H9 (cell line): ENCODE measurements around the gene OR10H4. TPM values are rescaled to one million over a fixed set of nuclear protein-coding genes. Genes with fewer than 3 reads are reported as not detected.

Source experiments
- DNase-seq: peaks from one replicate; pipeline ENCODE4 v3.0.0-alpha.2; 2017
- H2AFZ ChIP-seq: one replicate; pipeline ENCODE4 v1.6.1; 2013; ENCODE audit warnings: mild to moderate bottlenecking, low read length, control low read depth, moderate library complexity
- H2AK5ac ChIP-seq: 2 replicates; pipeline ENCODE4 v1.6.1; 2013; ENCODE audit warnings: low read length, control low read depth, mixed read lengths; ENCODE audit not compliant: insufficient read length
- H2BK120ac ChIP-seq: one replicate; pipeline ENCODE4 v1.6.1; 2013; ENCODE audit warnings: low read depth, mild to moderate bottlenecking, low read length, control low read depth, inconsistent platforms; ENCODE audit not compliant: poor library complexity, severe bottlenecking
- H2BK12ac ChIP-seq: 2 replicates; pipeline ENCODE4 v1.6.1; 2013; ENCODE audit warnings: low read length, control low read depth, mixed read lengths, low read depth; ENCODE audit not compliant: insufficient read length
- H2BK15ac ChIP-seq: 2 replicates; pipeline ENCODE4 v1.6.1; 2013; ENCODE audit warnings: low read depth, low read length, control low read depth
- H2BK20ac ChIP-seq: one replicate; pipeline ENCODE4 v1.6.1; 2013; ENCODE audit warnings: low read depth, mild to moderate bottlenecking, low read length, control low read depth, inconsistent platforms; ENCODE audit not compliant: poor library complexity, severe bottlenecking
- H2BK5ac ChIP-seq: 2 replicates; pipeline ENCODE4 v1.6.1; 2013; ENCODE audit warnings: low read length, control low read depth, mixed read lengths; ENCODE audit not compliant: insufficient read length
- H3K14ac ChIP-seq: 2 replicates; pipeline ENCODE4 v1.6.1; 2013; ENCODE audit warnings: low read length, control low read depth; ENCODE audit not compliant: insufficient read depth
- H3K18ac ChIP-seq: 2 replicates; pipeline ENCODE4 v1.6.1; 2013; ENCODE audit warnings: low read depth, mild to moderate bottlenecking, mixed read lengths, low read length, control low read depth; ENCODE audit not compliant: insufficient read length
- H3K23ac ChIP-seq: 2 replicates; pipeline ENCODE4 v1.6.1; 2013; ENCODE audit warnings: low read length, control low read depth, mixed read lengths, low read depth; ENCODE audit not compliant: insufficient read length
- H3K23me2 ChIP-seq: 2 replicates; pipeline ENCODE4 v1.6.1; 2013; ENCODE audit warnings: low read depth, mild to moderate bottlenecking, mixed read lengths, low read length, control low read depth; ENCODE audit not compliant: insufficient read length, poor library complexity, severe bottlenecking
- H3K27ac ChIP-seq: 2 replicates; pipeline ENCODE4 v1.5.1; 2013; ENCODE audit warnings: low read length, control low read depth, mixed read lengths, low read depth; ENCODE audit not compliant: insufficient read length
- H3K27me3 ChIP-seq: 2 replicates; pipeline ENCODE4 v1.6.1; 2013; ENCODE audit warnings: low read length, control low read depth, inconsistent platforms; ENCODE audit not compliant: insufficient read depth
- H3K4ac ChIP-seq: 2 replicates; pipeline ENCODE4 v1.6.1; 2013; ENCODE audit warnings: low read depth, mild to moderate bottlenecking, control low read depth, inconsistent platforms, low read length, moderate library complexity
- H3K4me1 ChIP-seq: 2 replicates; pipeline ENCODE4 v1.6.1; 2013; ENCODE audit warnings: low read length, control low read depth, inconsistent platforms; ENCODE audit not compliant: insufficient read depth
- H3K4me2 ChIP-seq: 2 replicates; pipeline ENCODE4 v1.6.1; 2013; ENCODE audit warnings: low read length, control low read depth, mixed read lengths; ENCODE audit not compliant: insufficient read length, insufficient read depth
- H3K56ac ChIP-seq: 2 replicates; pipeline ENCODE4 v1.6.1; 2013; ENCODE audit warnings: low read depth, mild to moderate bottlenecking, mixed read lengths, low read length, control low read depth; ENCODE audit not compliant: insufficient read length
- H3K79me1 ChIP-seq: 2 replicates; pipeline ENCODE4 v1.6.1; 2013; ENCODE audit warnings: low read depth, mild to moderate bottlenecking, moderate library complexity, low read length, control low read depth, inconsistent platforms; ENCODE audit not compliant: insufficient read depth, poor library complexity, severe bottlenecking
- H3K79me2 ChIP-seq: 2 replicates; pipeline ENCODE4 v1.6.1; 2013; ENCODE audit warnings: low read length, control low read depth, inconsistent platforms; ENCODE audit not compliant: insufficient read depth
- H3K9ac ChIP-seq: 2 replicates; pipeline ENCODE4 v1.6.1; 2013; ENCODE audit warnings: low read length, control low read depth, mixed read lengths; ENCODE audit not compliant: insufficient read length; ENCODE audit errors: extremely low read depth
- H3K9me3 ChIP-seq: one replicate; pipeline ENCODE4 v1.6.1; 2013; ENCODE audit warnings: low read depth, low read length, inconsistent platforms; ENCODE audit not compliant: control insufficient read depth
- H3T11ph ChIP-seq: one replicate; pipeline ENCODE4 v1.6.1; 2013; ENCODE audit warnings: mild to moderate bottlenecking, low read length, control low read depth, inconsistent platforms
- H4K20me1 ChIP-seq: one replicate; pipeline ENCODE4 v1.6.1; 2013; ENCODE audit not compliant: control insufficient read depth, insufficient read length, insufficient read depth
- H4K5ac ChIP-seq: 2 replicates; pipeline ENCODE4 v1.6.1; 2013; ENCODE audit warnings: low read depth, mild to moderate bottlenecking, mixed read lengths, low read length, control low read depth; ENCODE audit not compliant: insufficient read length
- H4K8ac ChIP-seq: replicated peaks from 2 replicates; pipeline ENCODE4 v1.6.1; 2013; ENCODE audit warnings: low read length, control low read depth, mixed read lengths, low read depth; ENCODE audit not compliant: insufficient read length
- H4K91ac ChIP-seq: 2 replicates; pipeline ENCODE4 v1.6.1; 2013; ENCODE audit warnings: low read depth, mild to moderate bottlenecking, moderate library complexity, mixed read lengths, low read length, control low read depth; ENCODE audit not compliant: insufficient read length
- H3K27ac Mint-ChIP-seq, 3 experiments: 2 replicates in 2 of 3; 3 replicates in 1 of 3; pipeline ENCODE4 v1.8.0; 2020 to 2021; ENCODE audit warnings: mixed read lengths in 3 of 3, mild to moderate bottlenecking in 1 of 3, moderate library complexity in 1 of 3
- H3K27me3 Mint-ChIP-seq: 2 replicates; pipeline ENCODE4 v1.8.0; 2021; ENCODE audit warnings: low read depth, mild to moderate bottlenecking, moderate library complexity, mixed read lengths
- H3K36me3 Mint-ChIP-seq, 3 experiments: 2 replicates in 2 of 3; 3 replicates in 1 of 3; pipeline ENCODE4 v1.8.0; 2020 to 2021; ENCODE audit warnings: low read depth in 3 of 3, mixed read lengths in 3 of 3; ENCODE audit not compliant: insufficient read depth in 1 of 3
- H3K4me1 Mint-ChIP-seq, 2 experiments: 2 replicates each; pipeline ENCODE4 v1.8.0; 2020; ENCODE audit warnings: mixed read lengths in 2 of 2
- H3K4me3 Mint-ChIP-seq, 2 experiments: 2 replicates in 1 of 2; 3 replicates in 1 of 2; pipeline ENCODE4 v1.8.0; 2020 to 2021; ENCODE audit warnings: mild to moderate bottlenecking in 2 of 2, mixed read lengths in 2 of 2, moderate library complexity in 1 of 2
- H3K9me3 Mint-ChIP-seq, 2 experiments: 2 replicates in 1 of 2; 3 replicates in 1 of 2; pipeline ENCODE4 v1.8.0; 2020; ENCODE audit warnings: mild to moderate bottlenecking in 2 of 2, mixed read lengths in 2 of 2, moderate library complexity in 1 of 2
- CTCF ChIP-seq: fragments of 200-600 bp; sonication (generic); conservative IDR thresholded peaks from 3 replicates; pipeline ENCODE4 v1.8.0; 2021; ENCODE audit warnings: antibody characterized with exemption, mild to moderate bottlenecking
- WGBS: extraction: QIAGEN DNeasy Blood & Tissue Kit; methylation state at CpG from one replicate; pipeline ENCODE4 v1.1.7; 2013; ENCODE audit warnings: missing lambda C conversion rate, low lambda C conversion rate, mixed read lengths; ENCODE audit not compliant: insufficient read length; ENCODE audit errors: extremely low coverage; 5-methylcytosine and 5-hydroxymethylcytosine counted together
- total RNA-seq: library from RNA; stranded (reverse); gene quantifications from 2 replicates; pipeline ENCODE4 v1.2.1, GENCODE V29; 2021

OR10H4 gene
- total RNA-seq, 1 experiment from 2014 or later, result not detected

GRCh38 chr19:15945301-15945700, 3.5 kb upstream of the OR10H4 start:
- no peak overlapping the region for H3K4ac ChIP-seq
- no peak overlapping the region for H3K23ac ChIP-seq
- H3T11ph ChIP-seq, result no peak overlapping the region
- H3K9me3 Mint-ChIP-seq, result peaks cover 86% of the 10 kb centered on the region in 2 experiments
- H2BK12ac ChIP-seq, result no peak overlapping the region
- H4K20me1 ChIP-seq, result no peaks in the 10 kb centered on the region
- no peaks in the 10 kb centered on the region; the same call in 1 of the 2 replicates for H3K27me3 Mint-ChIP-seq
- H3K79me1 ChIP-seq, result no peaks in the 10 kb centered on the region
- no peaks in the 10 kb centered on the region for H3K27me3 ChIP-seq
- H3K9me3 ChIP-seq, result peaks cover 68% of the 10 kb centered on the region
- H3K23me2 ChIP-seq, result no peaks in the 10 kb centered on the region
- no peak overlapping the region for H2BK5ac ChIP-seq
- no peak overlapping the region for H2AFZ ChIP-seq
- no peak overlapping the region for H4K8ac ChIP-seq
- no peak overlapping the region for H4K5ac ChIP-seq
- no peak overlapping the region for H2BK120ac ChIP-seq
- no peak overlapping the region for H2BK20ac ChIP-seq
- H3K4me1 Mint-ChIP-seq, result no peaks in the 10 kb centered on the region
- peaks cover 0 to 22% (median 14%) of the 10 kb centered on the region in 3 experiments; a peak in 6 of 7 replicates for H3K36me3 Mint-ChIP-seq
- H3K79me2 ChIP-seq, result no peaks in the 10 kb centered on the region
- H3K27ac Mint-ChIP-seq, result no peak overlapping the region
- H2AK5ac ChIP-seq, result no peak overlapping the region
- no peak overlapping the region for H3K18ac ChIP-seq
- H3K27ac ChIP-seq, result no peak overlapping the region
- no peak overlapping the region for H3K14ac ChIP-seq
- no peak overlapping the region for H4K91ac ChIP-seq
- no peak overlapping the region for H2BK15ac ChIP-seq
- no peak overlapping the region for H3K4me3 Mint-ChIP-seq
- TF ChIP-seq CTCF, result no peak
- H3K4me2 ChIP-seq, result no peak overlapping the region
- no peak overlapping the region for H3K56ac ChIP-seq
- DNase-seq, result no peak
- no peaks in the 10 kb centered on the region for H3K4me1 ChIP-seq
- H3K9ac ChIP-seq, result no peak overlapping the region
- WGBS, result no CpG with 5 or more reads among the region's 4 CpGs
